WTC11 (cell line): ENCODE results near the gene BRSK2. TPM values are rescaled to one million over a fixed set of nuclear protein-coding genes. Genes with fewer than 3 reads are reported as not detected.

Source experiments
- ATAC-seq: fragments of 200-7000 bp; cut with Tn5 transposase; 2 replicates; pipeline ENCODE4 v1.10.0; 2021; ENCODE audit warnings: mild to moderate bottlenecking, moderate library complexity
- CTCF ChIA-PET: fragments of 300-600 bp; sonication (Branson Sonifier 250); formaldehyde crosslinking; loops from one replicate; lab custom pipeline; 2021; ENCODE audit warnings: antibody characterized with exemption; lab: Charles Lee
- POLR2A ChIA-PET: fragments of 350-600 bp; sonication (Branson Sonifier 250); formaldehyde crosslinking; loops from one replicate; lab custom pipeline; 2021; ENCODE audit warnings: antibody characterized with exemption; lab: Charles Lee
- DNase-seq: peaks from one replicate; pipeline ENCODE4 v3.0.0; 2021; ENCODE audit warnings: low spot score
- H3K27ac Mint-ChIP-seq: 2 replicates; pipeline ENCODE4 v1.8.0; 2021; ENCODE audit warnings: mixed read lengths
- H3K27me3 Mint-ChIP-seq: 2 replicates; pipeline ENCODE4 v1.8.0; 2021; ENCODE audit warnings: low read depth, mild to moderate bottlenecking, moderate library complexity, mixed read lengths
- H3K36me3 Mint-ChIP-seq: 2 replicates; pipeline ENCODE4 v1.8.0; 2021; ENCODE audit warnings: mixed read lengths
- H3K4me1 Mint-ChIP-seq: 2 replicates; pipeline ENCODE4 v1.8.0; 2022; ENCODE audit warnings: mixed read lengths
- H3K4me3 Mint-ChIP-seq: 2 replicates; pipeline ENCODE4 v1.8.0; 2021; ENCODE audit warnings: mild to moderate bottlenecking, moderate library complexity, mixed read lengths
- H3K9me3 Mint-ChIP-seq: 2 replicates; pipeline ENCODE4 v1.8.0; 2021; ENCODE audit warnings: mixed read lengths
- ATF1 ChIP-seq: sonication (generic); formaldehyde crosslinking; IDR thresholded peaks from 2 replicates; pipeline ENCODE4 v1.8.1; 2023; ENCODE audit warnings: mild to moderate bottlenecking, moderate library complexity, missing genetic modification reagents
- E2F1 ChIP-seq: sonication (generic); formaldehyde crosslinking; IDR thresholded peaks from 2 replicates; pipeline ENCODE4 v1.8.0; 2022; ENCODE audit warnings: mild to moderate bottlenecking, missing genetic modification reagents
- ELF4 ChIP-seq: sonication (generic); formaldehyde crosslinking; IDR thresholded peaks from 2 replicates; pipeline ENCODE4 v1.8.1; 2022; ENCODE audit warnings: low read depth, mild to moderate bottlenecking, moderate library complexity, missing genetic modification reagents
- EMX1 ChIP-seq: fragments of 250-450 bp; sonication (Bioruptor Pico); IDR thresholded peaks from 2 replicates; pipeline ENCODE4 v1.8.0; 2021; ENCODE audit warnings: mild to moderate bottlenecking
- ESRRA ChIP-seq: sonication (generic); formaldehyde crosslinking; IDR thresholded peaks from 2 replicates; pipeline ENCODE4 v1.8.1; 2022; ENCODE audit warnings: mild to moderate bottlenecking, missing genetic modification reagents, borderline replicate concordance
- FOXK1 ChIP-seq: sonication (generic); formaldehyde crosslinking; IDR thresholded peaks from 2 replicates; pipeline ENCODE4 v1.8.0; 2022; ENCODE audit warnings: mild to moderate bottlenecking, moderate library complexity, missing genetic modification reagents
- FOXP4 ChIP-seq: sonication (generic); formaldehyde crosslinking; IDR thresholded peaks from 2 replicates; pipeline ENCODE4 v1.8.0; 2022; ENCODE audit warnings: mild to moderate bottlenecking, missing genetic modification reagents
- GABPB1 ChIP-seq: sonication (generic); formaldehyde crosslinking; IDR thresholded peaks from 2 replicates; pipeline ENCODE4 v1.8.1; 2023; ENCODE audit warnings: mild to moderate bottlenecking, missing genetic modification reagents
- HMGA2 ChIP-seq: fragments of 250-450 bp; sonication (Bioruptor Pico); IDR thresholded peaks from 2 replicates; pipeline ENCODE4 v1.4.0; 2021; ENCODE audit warnings: mild to moderate bottlenecking, moderate library complexity
- MLX ChIP-seq: sonication (generic); formaldehyde crosslinking; IDR thresholded peaks from 2 replicates; pipeline ENCODE4 v1.8.1; 2023; ENCODE audit warnings: mild to moderate bottlenecking, missing genetic modification reagents, moderate library complexity
- NFATC4 ChIP-seq: fragments of 250-450 bp; sonication (Bioruptor Pico); IDR thresholded peaks from 2 replicates; pipeline ENCODE4 v1.9.0; 2021; ENCODE audit warnings: mild to moderate bottlenecking
- NR3C1 ChIP-seq: sonication (generic); formaldehyde crosslinking; conservative IDR thresholded peaks from 2 replicates; pipeline ENCODE4 v1.8.1; 2023; ENCODE audit warnings: low read depth, mild to moderate bottlenecking, missing genetic modification reagents
- PRRX2 ChIP-seq: fragments of 250-450 bp; sonication (Bioruptor Pico); IDR thresholded peaks from 2 replicates; pipeline ENCODE4 v1.8.0; 2021; ENCODE audit warnings: mild to moderate bottlenecking
- SMAD3 ChIP-seq: sonication (generic); formaldehyde crosslinking; IDR thresholded peaks from 2 replicates; pipeline ENCODE4 v1.8.0; 2022; ENCODE audit warnings: missing genetic modification reagents, mild to moderate bottlenecking, borderline replicate concordance
- TCF7 ChIP-seq: sonication (generic); formaldehyde crosslinking; IDR thresholded peaks from 2 replicates; pipeline ENCODE4 v1.8.0; 2022; ENCODE audit warnings: mild to moderate bottlenecking, low read depth, missing genetic modification reagents, moderate library complexity
- TEAD1 ChIP-seq: sonication (generic); formaldehyde crosslinking; IDR thresholded peaks from 2 replicates; pipeline ENCODE4 v1.8.0; 2022; ENCODE audit warnings: mild to moderate bottlenecking, missing genetic modification reagents
- USF1 ChIP-seq: sonication (generic); formaldehyde crosslinking; IDR thresholded peaks from 2 replicates; pipeline ENCODE4 v1.8.0; 2022; ENCODE audit warnings: mild to moderate bottlenecking, missing genetic modification reagents
- ZNF219 ChIP-seq: sonication (generic); formaldehyde crosslinking; IDR thresholded peaks from 2 replicates; pipeline ENCODE4 v1.8.0; 2023; ENCODE audit warnings: missing genetic modification reagents, mild to moderate bottlenecking, borderline replicate concordance
- ZNF416 ChIP-seq: fragments of 250-450 bp; sonication (Bioruptor Pico); IDR thresholded peaks from 2 replicates; pipeline ENCODE4 v1.9.0; 2021; ENCODE audit warnings: mild to moderate bottlenecking, inconsistent platforms
- ZNF532 ChIP-seq: fragments of 250-450 bp; sonication (Bioruptor Pico); IDR thresholded peaks from 2 replicates; pipeline ENCODE4 v1.9.0; 2021; ENCODE audit warnings: mild to moderate bottlenecking, borderline replicate concordance
- ZSCAN18 ChIP-seq: fragments of 250-450 bp; sonication (Bioruptor Pico); IDR thresholded peaks from 2 replicates; pipeline ENCODE4 v2.1.2; 2022; ENCODE audit warnings: mild to moderate bottlenecking, moderate library complexity
- total RNA-seq: library from RNA; stranded (reverse); gene quantifications from 3 replicates; pipeline ENCODE4 v1.2.3, GENCODE V29; 2021

The BRSK2 gene
- total RNA-seq, 1 experiment from 2014 or later: 34.5 TPM

- H3K4me1 Mint-ChIP-seq: no peaks in the 10 kb centered on the region
- ChIA-PET CTCF (interaction anchor here (0.6 to 1.2 kb wide), 2 partner anchors 47 to 262 kb away, joined by 3 read pairs; no protein-coding TSS in a partner anchor), POLR2A (no interaction called here)
- no peak overlapping the region for H3K27ac Mint-ChIP-seq
- TF ChIP-seq SMAD3 (CRISPR knock-in tag) (no peak), ATF1 (no peak), ZNF219 (CRISPR knock-in tag) (no peak), ZSCAN18 (CRISPR knock-in tag) (no peak), ESRRA (no peak), MLX (CRISPR knock-in tag) (no peak), ZNF416 (CRISPR knock-in tag) (no peak)
- H3K36me3 Mint-ChIP-seq: no peaks in the 10 kb centered on the region
- peaks cover 13% of the 10 kb centered on the region for H3K27me3 Mint-ChIP-seq
- DNase-seq (no peak), ATAC-seq (no peak)
- no peak overlapping the region for H3K4me3 Mint-ChIP-seq
- H3K9me3 Mint-ChIP-seq: no peaks in the 10 kb centered on the region
Observed at GRCh38 chr11:1375161-1375954, 14.4 kb upstream of the BRSK2 start.

- Mint-ChIP-seq H3K9me3 (no peaks in the 10 kb centered on the region), H3K4me1 (no peaks in the 10 kb centered on the region), H3K4me3 (no peak overlapping the region), H3K27me3 (peaks cover 15% of the 10 kb centered on the region), H3K27ac (no peak overlapping the region), H3K36me3 (no peaks in the 10 kb centered on the region)
- POLR2A ChIA-PET: no interaction called here
- CTCF ChIA-PET: interaction anchor here (1.2 kb wide), 1 partner anchor 46 kb away, joined by 3 read pairs; no protein-coding TSS in a partner anchor
- DNase-seq (no peak), ATAC-seq (no peak)
- TF ChIP-seq EMX1 (CRISPR knock-in tag) (no peak), USF1 (CRISPR knock-in tag) (no peak), ELF4 (CRISPR knock-in tag) (no peak), HMGA2 (CRISPR knock-in tag) (no peak), TCF7 (no peak), FOXK1 (CRISPR knock-in tag) (no peak), E2F1 (CRISPR knock-in tag) (no peak), SMAD3 (CRISPR knock-in tag) (no peak), ZNF219 (CRISPR knock-in tag) (no peak), GABPB1 (CRISPR knock-in tag) (no peak), PRRX2 (no peak), NR3C1 (CRISPR knock-in tag) (no peak), FOXP4 (CRISPR knock-in tag) (no peak), NFATC4 (CRISPR knock-in tag) (no peak), TEAD1 (CRISPR knock-in tag) (no peak), ZNF532 (no peak)
Observed at GRCh38 chr11:1375955-1376258, 13.8 kb upstream of the BRSK2 start.
